Measurements from ENCODE around the gene C16orf96.

The C16orf96 gene

GRCh38 chr16:4603624-4604170 is 47.6 kb downstream of the C16orf96 start:
- no peak for DNase-seq

GRCh38 chr16:4604401-4604800 is 48.3 kb downstream of the C16orf96 start:
- no peak for DNase-seq

DNA sequence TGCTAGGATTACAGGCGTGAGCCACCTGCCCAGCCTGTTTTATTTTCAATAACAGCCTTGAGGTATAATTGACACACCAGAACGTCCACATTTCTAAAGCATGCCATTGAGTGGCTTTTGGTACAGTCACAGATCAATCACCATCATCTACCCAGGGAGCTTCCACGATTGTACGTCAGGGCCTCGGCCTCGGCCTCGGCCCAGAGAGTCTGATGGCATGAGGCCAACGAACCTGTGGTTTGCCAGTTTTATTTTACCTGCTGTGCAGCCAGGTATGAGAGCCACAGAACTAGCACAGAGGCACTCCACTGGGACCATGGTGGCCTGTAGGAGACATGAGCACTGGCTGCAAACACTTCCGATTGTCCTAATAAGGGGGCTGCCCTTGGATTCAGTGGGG is 50.2 kb downstream of the C16orf96 start:
- no peak for DNase-seq

- no peak for DNase-seq
Observed at GRCh38 chr16:4607841-4608703, 51.9 kb downstream of the C16orf96 start.

DNA sequence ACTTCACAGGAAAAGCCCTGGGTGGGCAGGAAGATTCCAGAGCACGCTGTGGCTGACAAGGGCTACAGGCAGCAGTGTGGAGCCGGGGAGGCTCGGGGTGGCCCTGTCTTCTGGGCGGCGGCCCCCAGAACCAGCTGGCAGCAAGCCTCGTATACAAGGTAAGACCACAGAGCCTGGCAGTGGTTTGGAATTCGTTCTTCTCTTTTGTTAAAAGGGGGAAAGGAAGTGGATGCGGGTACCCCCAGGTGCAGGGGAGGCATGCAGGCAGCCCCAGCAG is 52.5 kb downstream of the C16orf96 start:
- DNase-seq, result no peak

DNA sequence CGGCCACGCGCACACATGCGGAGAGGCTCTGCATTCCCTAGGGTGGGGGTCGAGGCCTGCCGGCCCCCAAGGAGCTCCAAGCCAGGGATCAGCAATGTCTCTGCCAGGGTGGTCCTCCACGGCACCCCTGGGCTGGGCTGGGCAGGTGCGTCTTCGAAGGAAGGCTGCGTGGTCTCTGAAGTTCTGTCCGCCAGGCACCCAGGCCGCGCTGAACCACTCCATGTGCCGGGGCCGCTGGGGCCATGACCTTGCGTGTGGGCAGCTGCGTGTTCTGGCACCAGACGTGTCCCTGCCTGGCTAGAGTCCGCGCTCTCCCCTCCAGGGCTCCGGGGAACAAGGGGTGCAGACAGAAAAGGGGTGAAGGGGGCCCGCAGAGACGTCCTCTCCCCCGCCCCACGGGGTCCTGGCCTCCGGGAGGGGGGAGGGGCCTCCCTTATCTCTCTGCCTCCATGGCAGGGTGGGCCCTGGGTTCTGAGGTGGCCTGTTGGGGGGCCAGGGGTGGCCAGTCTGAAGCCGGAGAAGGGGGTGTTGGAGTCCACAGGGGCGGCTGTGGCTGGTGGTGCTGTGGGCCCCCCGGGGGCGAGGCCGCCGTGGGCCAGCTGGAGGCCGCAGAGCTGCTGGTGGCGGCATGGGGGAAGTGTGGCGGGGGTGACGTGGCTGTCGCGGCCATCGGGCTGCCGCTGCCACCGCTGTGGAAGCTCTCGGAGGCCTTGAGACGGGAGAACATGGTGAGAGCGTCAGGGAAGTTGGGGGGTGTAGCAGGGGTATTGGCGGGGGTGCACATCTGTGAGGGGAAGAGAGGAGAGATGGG is 53.3 kb downstream of the C16orf96 start:
- DNase-seq, result no peak

DNA sequence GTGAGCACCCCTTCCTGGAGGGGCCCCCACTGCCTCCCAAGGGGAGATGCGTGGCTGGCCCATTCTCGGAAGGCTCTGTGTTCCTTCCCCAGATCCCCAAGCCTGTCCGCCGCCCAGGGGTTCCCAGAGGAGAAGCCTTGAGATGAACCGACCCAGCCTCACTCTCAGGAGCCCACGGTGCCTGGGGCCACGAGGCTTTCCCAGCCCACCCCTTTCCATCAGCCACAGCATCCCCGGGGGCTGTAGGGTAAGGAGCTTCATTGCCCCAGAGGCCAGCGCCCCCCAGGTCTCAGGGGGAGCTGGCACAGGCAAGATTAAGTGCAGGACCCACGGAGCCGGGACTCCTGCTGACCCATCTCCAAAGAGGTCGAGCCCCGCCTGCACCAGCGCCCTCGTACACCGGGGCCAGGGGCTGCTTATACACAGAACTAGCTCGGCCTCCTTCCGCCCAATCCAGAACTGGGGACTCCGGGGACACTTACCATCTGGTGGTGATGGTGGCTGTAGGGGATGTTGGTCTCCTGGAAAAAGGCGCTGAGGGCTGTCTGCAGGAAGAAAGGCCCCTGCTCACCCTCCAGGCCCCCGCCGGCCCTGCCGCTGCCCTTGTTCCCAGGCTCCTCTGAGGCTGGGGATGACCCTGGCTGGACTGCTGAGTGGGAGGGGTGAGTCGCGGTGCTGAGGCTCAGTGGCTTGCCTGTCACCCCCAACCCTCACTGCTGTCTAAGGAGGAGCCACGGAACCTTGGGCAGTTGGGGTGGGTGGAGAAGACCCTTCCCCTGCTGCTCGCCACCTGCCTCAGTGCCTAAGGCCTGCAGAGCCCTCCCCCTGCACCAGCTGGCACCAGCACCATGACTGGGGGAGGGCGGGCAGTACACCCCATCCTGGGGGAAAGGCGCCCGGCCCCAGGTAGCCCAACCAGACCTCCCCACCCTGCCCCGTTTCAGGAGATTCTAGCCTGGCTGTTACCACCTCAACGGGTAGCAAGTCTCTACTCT is 54.2 kb downstream of the C16orf96 start:
- no peak for DNase-seq

- no peak for DNase-seq
Observed at GRCh38 chr16:4611337-4612021, 55.3 kb downstream of the C16orf96 start.

GRCh38 chr16:4612474-4612931 is 56.4 kb downstream of the C16orf96 start:
- DNase-seq, result no peak

DNA sequence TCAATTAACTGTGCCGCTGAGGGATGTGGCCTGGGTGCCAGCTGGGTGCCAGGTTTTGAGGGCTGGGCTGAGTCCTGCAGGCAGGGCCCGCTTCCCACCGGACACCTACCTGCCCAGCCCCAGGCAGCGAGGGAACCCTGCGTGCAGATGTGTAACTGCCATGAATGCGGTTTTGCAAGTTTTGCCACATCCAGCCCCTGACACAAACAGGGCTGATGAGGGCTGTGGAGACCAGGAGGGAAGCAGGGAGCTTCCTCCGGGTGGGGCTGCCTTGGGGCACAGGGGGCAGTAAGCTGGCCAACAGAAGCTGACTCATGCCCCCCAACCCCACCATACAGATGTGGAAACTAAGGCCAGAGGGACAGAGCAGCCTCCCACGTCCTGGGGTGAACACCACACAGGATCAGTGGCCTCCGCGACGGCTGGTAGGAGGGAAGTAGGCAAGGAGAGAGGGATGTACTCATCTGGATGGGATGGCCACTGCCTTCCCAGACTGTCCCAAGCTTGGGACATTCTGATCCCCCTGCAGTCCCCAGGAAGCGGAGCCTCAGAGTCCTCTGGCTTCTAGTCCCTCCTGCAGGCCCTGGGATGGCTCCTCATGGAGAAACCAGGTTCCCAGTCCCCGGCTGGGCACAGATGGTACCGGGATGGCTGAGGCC is 57.0 kb downstream of the C16orf96 start:
- no peak for DNase-seq

DNA sequence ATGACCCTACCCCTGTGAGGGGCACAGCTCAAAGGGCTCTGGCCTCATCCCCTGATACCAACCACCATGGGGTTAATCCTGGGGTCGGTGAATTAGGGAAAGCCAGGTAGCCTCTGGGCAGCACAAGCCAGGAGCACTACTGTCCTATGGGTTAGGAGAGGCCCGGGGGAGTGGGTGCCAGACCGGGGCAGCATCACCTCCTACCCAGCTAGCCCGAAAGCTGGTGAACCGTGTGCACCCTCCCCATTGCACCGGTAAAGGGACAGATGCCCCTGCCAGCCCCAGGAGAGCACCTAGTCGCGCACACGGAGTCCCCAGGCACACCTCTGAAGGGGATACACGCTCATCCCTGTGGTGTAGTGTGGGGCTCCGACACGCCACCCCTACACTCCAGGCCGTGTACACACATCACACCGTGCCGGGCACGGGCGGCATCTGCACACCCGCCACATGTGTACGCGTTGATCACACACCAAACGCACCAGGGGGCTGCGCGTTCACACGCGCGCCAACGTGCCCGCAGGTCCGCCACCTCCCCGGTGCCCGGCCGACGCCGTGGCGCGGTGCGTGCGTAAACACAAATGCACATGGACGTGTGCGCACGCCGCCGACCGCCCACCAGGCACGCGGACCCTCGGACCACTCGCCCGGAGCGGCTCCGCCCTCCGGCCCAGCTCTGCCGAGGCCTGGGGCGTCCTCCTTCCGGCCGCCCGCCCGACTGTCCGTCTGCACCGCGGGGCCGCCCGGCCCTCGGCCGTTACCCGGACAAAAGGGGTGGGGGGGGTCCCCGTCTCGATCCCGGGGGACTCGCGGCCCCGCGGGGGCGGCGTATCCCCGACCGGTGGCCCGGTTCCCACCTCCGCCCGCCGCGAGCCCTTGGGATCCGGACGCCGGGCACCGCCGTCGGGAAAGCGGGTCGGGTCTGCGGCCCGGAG is 57.8 kb downstream of the C16orf96 start:
- no peak for DNase-seq

- DNase-seq, result peak; percentile 53
Observed at GRCh38 chr16:4614571-4615383, 58.6 kb downstream of the C16orf96 start, which contains the start of gene UBALD1. UBALD1 (minus strand) TSS chr16:4614888; CDS start chr16:4614797, 91 bp downstream.

DNA sequence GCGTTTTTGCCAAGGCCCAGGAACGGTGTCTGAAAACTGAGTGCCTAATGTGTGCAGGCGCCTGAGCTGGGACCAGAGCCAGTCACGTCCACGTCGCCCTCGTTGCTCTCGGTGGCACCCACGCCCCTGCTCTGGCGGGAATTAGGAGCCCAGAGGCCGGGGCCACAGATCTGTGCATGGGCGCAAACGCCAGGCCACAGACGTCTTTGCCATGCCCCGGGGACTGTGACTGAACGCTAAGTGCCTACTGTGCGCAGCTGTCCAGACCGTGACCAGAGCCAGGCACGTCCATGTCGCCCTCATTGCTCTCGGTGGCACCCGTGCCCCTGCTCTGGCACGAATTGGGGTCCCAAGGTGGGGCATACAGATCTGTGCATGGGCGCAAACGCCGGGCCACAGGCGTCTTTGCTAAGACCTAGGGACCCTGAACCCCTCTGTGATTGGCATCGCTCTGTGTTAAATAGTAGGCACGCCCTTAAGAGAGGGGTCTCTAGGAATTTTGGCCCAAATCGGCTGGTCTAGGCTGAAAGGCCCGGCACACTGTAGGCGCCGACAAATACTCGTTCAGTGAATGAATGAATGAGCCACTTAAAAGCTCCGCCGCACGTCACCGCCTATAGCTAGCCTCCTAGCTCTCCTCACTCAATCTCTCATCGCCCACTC is 59.4 kb downstream of the C16orf96 start:
- DNase-seq, result no peak

- DNase-seq, result peak; percentile 89
Observed at GRCh38 chr16:4616047-4616811, 60.1 kb downstream of the C16orf96 start.

- DNase-seq, result no peak
Observed at GRCh38 chr16:4617880-4618279, 61.7 kb downstream of the C16orf96 start.

DNA sequence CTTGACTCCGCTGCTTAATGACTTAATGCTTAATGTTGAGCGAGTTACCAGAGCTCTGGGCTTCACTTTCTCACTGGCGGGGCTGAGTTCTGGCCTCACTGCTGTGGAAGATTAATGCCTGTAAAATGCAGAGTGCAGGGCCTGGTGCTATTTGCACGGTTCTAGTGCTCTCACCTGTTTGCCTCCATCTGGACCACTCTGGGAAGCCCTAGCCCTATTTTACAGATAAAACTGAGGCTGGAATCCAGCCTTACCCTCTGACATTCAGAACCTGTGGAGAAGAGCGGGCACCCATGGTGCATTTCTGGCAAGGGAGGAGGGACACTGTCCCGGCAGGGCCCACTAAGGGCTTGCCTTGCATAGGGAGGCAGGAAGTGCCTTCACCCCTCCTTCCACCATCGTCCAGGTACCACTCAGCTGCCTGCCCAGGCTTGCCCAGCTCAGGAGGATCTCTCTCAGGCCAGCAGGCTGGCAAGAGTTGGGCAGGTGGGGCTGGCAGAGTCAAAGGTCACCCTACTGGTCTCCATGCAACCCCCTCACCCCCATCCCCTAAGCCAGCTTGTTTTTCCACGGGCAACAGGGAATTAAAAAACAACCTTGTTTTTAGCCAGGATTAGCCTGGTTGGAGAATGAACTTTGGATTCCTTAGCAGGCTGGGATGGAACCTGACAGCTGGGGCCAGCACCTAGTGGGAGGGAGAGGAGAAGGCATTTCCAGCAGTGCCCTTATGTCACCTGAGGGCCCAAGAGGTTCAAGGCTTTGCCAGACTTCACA is 62.7 kb downstream of the C16orf96 start:
- DNase-seq, result no peak

- no peak for DNase-seq
Observed at GRCh38 chr16:4623593-4623992, 67.5 kb downstream of the C16orf96 start.

Measured in NCI-H1048 (cell line).